PC-3 (cell line): ENCODE results near the gene PLCB4. TPM values are rescaled to one million over a fixed set of nuclear protein-coding genes. Genes with fewer than 3 reads are reported as not detected.

Experiments used
- ATAC-seq: fragments of 200-7000 bp; cut with Tn5 transposase; 2 replicates; pipeline ENCODE4 v1.9.1; 2020; ENCODE audit warnings: mild to moderate bottlenecking, moderate library complexity
- BruUV-seq: library from RNA; stranded (reverse); fragments of 400-500 nt; replicated peaks from 2 replicates; lab custom pipeline; 2021; lab: Mats Ljungman, UMichigan
- CTCF ChIA-PET: fragments of 300-600 bp; sonication (Branson Sonifier 250); formaldehyde crosslinking; loops from one replicate; lab custom pipeline; 2022; ENCODE audit warnings: antibody characterized with exemption; lab: Charles Lee
- POLR2A ChIA-PET: fragments of 300-600 bp; sonication (Branson Sonifier 250); formaldehyde crosslinking; loops from one replicate; lab custom pipeline; 2022; ENCODE audit warnings: antibody characterized with exemption; ENCODE audit not compliant: unreplicated experiment; lab: Charles Lee
- DNase-seq: peaks from one replicate; pipeline ENCODE4 v3.0.0-alpha.2; 2015
- H2AFZ ChIP-seq: fragments of 300-600 bp; sonication (generic); 2 replicates; pipeline ENCODE4 v1.6.0; 2016; ENCODE audit warnings: antibody characterized with exemption, low read length
- H3F3A ChIP-seq: fragments of 300-600 bp; sonication (generic); one replicate; pipeline ENCODE4 v1.6.0; 2017; ENCODE audit warnings: antibody characterized with exemption, low read length, control low read depth, mild to moderate bottlenecking; ENCODE audit not compliant: unreplicated experiment
- H3K27ac ChIP-seq: fragments of 300-600 bp; sonication (generic); 2 replicates; pipeline ENCODE4 v1.5.1; 2016; ENCODE audit warnings: mild to moderate bottlenecking, low read length
- H3K27me3 ChIP-seq: fragments of 300-600 bp; sonication (generic); 2 replicates; pipeline ENCODE4 v1.6.1; 2016; ENCODE audit warnings: low read length, mixed read lengths
- H3K36me3 ChIP-seq: fragments of 300-600 bp; sonication (generic); 2 replicates; pipeline ENCODE4 v1.6.1; 2016; ENCODE audit warnings: low read depth, mixed run types, low read length, mixed read lengths
- H3K4me1 ChIP-seq: fragments of 300-600 bp; sonication (generic); 2 replicates; pipeline ENCODE4 v1.5.1; 2016; ENCODE audit warnings: low read length; ENCODE audit not compliant: insufficient read depth
- H3K4me2 ChIP-seq: fragments of 300-600 bp; sonication (generic); 2 replicates; pipeline ENCODE4 v1.6.0; 2016; ENCODE audit warnings: low read length
- H3K4me3 ChIP-seq: fragments of 300-600 bp; sonication (generic); 2 replicates; pipeline ENCODE4 v1.5.1; 2016; ENCODE audit warnings: mild to moderate bottlenecking, low read length, mixed read lengths
- H3K79me2 ChIP-seq: fragments of 300-600 bp; sonication (generic); 2 replicates; pipeline ENCODE4 v1.6.1; 2017; ENCODE audit warnings: low read length, mixed read lengths
- H3K9ac ChIP-seq: fragments of 300-600 bp; sonication (generic); 2 replicates; pipeline ENCODE4 v1.6.0; 2016; ENCODE audit warnings: mild to moderate bottlenecking, low read length
- H3K9me2 ChIP-seq: fragments of 300-600 bp; sonication (generic); replicated peaks from 2 replicates; pipeline ENCODE4 v1.6.1; 2016; ENCODE audit warnings: mixed run types, low read length, mixed read lengths
- H3K9me3 ChIP-seq: fragments of 300-600 bp; sonication (generic); 2 replicates; pipeline ENCODE4 v1.6.1; 2016; ENCODE audit warnings: low read length, mixed read lengths
- H4K20me1 ChIP-seq: fragments of 300-600 bp; sonication (generic); 2 replicates; pipeline ENCODE4 v1.6.1; 2016; ENCODE audit warnings: low read length, mixed read lengths
- CTCF ChIP-seq: fragments of 300-600 bp; sonication (generic); conservative IDR thresholded peaks from 2 replicates; pipeline ENCODE4 v1.5.1; 2017; ENCODE audit warnings: antibody characterized with exemption, low read depth, mild to moderate bottlenecking, low read length
- EZH2 ChIP-seq: fragments of 300-600 bp; sonication (generic); IDR thresholded peaks from one replicate; pipeline ENCODE4 v1.6.1; 2017; ENCODE audit warnings: antibody characterized with exemption, mild to moderate bottlenecking, low read length; ENCODE audit not compliant: unreplicated experiment
- EZH2phosphoT487 ChIP-seq: fragments of 300-600 bp; sonication (generic); IDR thresholded peaks from 2 replicates; pipeline ENCODE4 v1.6.1; 2018; ENCODE audit warnings: mild to moderate bottlenecking, antibody characterized with exemption, low read length, borderline replicate concordance
- intact Hi-C: fragments of 100-400 bp; cut with micrococcal nuclease; formaldehyde crosslinking; loops from 2 replicates; pipeline ENCODE4 v1.9.0; 2023
- total RNA-seq: library from RNA; depleted of rRNA; stranded (reverse); fragments of >200 nt; gene quantifications from 2 replicates; pipeline ENCODE4 v1.2.3, GENCODE V29; 2014

PLCB4 gene
- total RNA-seq, 1 experiment from 2014 or later: 25.4 TPM

GRCh38 chr20:9078826-9079731 lies 10.2 kb downstream of the PLCB4 start:
- intact Hi-C loops: loop anchor here (10.0 kb wide), 1 partner anchor 136 kb away; no protein-coding TSS in a partner anchor
- no TSS peak for BruUV-seq

GRCh38 chr20:9081423-9081966 lies 12.6 kb downstream of the PLCB4 start:
- H3F3A ChIP-seq: no peaks in the 10 kb centered on the region
- H3K4me1 ChIP-seq: no peaks in the 10 kb centered on the region
- no peaks in the 10 kb centered on the region for H3K27me3 ChIP-seq
- no peak overlapping the region for H3K27ac ChIP-seq
- peaks cover 88% of the 10 kb centered on the region for H3K79me2 ChIP-seq
- no peaks in the 10 kb centered on the region for H3K36me3 ChIP-seq
- no peak overlapping the region for H3K4me2 ChIP-seq
- TF ChIP-seq EZH2: no peak
- TF ChIP-seq CTCF: no peak
- no peak overlapping the region for H3K9ac ChIP-seq
- intact Hi-C loops: no loop called here
- H2AFZ ChIP-seq: no peak overlapping the region
- DNase-seq (no peak), ATAC-seq (no peak)
- no peaks in the 10 kb centered on the region for H4K20me1 ChIP-seq
- ChIA-PET POLR2A (no interaction called here), CTCF (no interaction called here)
- BruUV-seq: no TSS peak
- no peaks in the 10 kb centered on the region for H3K9me2 ChIP-seq
- no peaks in the 10 kb centered on the region for H3K9me3 ChIP-seq
- no peak overlapping the region for H3K4me3 ChIP-seq

More at GRCh38 chr20:9078826-9079731, 10.2 kb downstream of the PLCB4 start:
- no peaks in the 10 kb centered on the region for H4K20me1 ChIP-seq
- DNase-seq (no peak), ATAC-seq (no peak)
- no peaks in the 10 kb centered on the region for H3K9me3 ChIP-seq
- no peak overlapping the region for H2AFZ ChIP-seq
- no peak overlapping the region for H3K9ac ChIP-seq
- no peaks in the 10 kb centered on the region for H3K4me1 ChIP-seq
- H3K27me3 ChIP-seq: no peaks in the 10 kb centered on the region
- no peaks in the 10 kb centered on the region for H3K9me2 ChIP-seq
- no peak overlapping the region for H3K4me2 ChIP-seq
- no peak overlapping the region for H3K27ac ChIP-seq
- H3K79me2 ChIP-seq: peaks cover 91% of the 10 kb centered on the region
- no peak for TF ChIP-seq CTCF
- TF ChIP-seq EZH2: no peak
- TF ChIP-seq EZH2phosphoT487: no peak
- POLR2A ChIA-PET: no interaction called here
- H3K4me3 ChIP-seq: no peak overlapping the region
- H3K36me3 ChIP-seq: no peaks in the 10 kb centered on the region
- no peaks in the 10 kb centered on the region for H3F3A ChIP-seq
- CTCF ChIA-PET: no interaction called here

GRCh38 chr20:9082741-9083140 lies 13.9 kb downstream of the PLCB4 start:
- CTCF ChIA-PET: no interaction called here
- Histone ChIP-seq H3K9me3 (no peaks in the 10 kb centered on the region), H4K20me1 (no peaks in the 10 kb centered on the region), H3K4me1 (peaks cover 4% of the 10 kb centered on the region), H3K27me3 (no peaks in the 10 kb centered on the region), H3K4me3 (no peak overlapping the region), H3K79me2 (peaks cover 86% of the 10 kb centered on the region), H3K9me2 (no peaks in the 10 kb centered on the region), H3K36me3 (no peaks in the 10 kb centered on the region), H3K9ac (no peak overlapping the region), H3K27ac (no peak overlapping the region), H3K4me2 (no peak overlapping the region), H2AFZ (no peak overlapping the region), H3F3A (no peaks in the 10 kb centered on the region)
- no peak for TF ChIP-seq EZH2
- TF ChIP-seq CTCF: no peak
- TF ChIP-seq EZH2phosphoT487: no peak
- POLR2A ChIA-PET: no interaction called here
- no peak for ATAC-seq
- BruUV-seq: no TSS peak
- DNase-seq: no peak
- intact Hi-C loops: no loop called here
